GM23338 (cell line): ENCODE measurements around the gene TEX44. TPM values are rescaled to one million over a fixed set of nuclear protein-coding genes. Genes with fewer than 3 reads are reported as not detected.
A peak's percentile ranks its signal among the peaks of the same experiment; 100 is the strongest.

ENCODE experiments used
- ATAC-seq: fragments of 200-7000 bp; cut with Tn5 transposase; 3 replicates; pipeline ENCODE4 v1.9.1; 2020
- DNase-seq: peaks from one replicate; pipeline ENCODE4 v3.0.0-alpha.2; 2015; ENCODE audit warnings: low spot score
- H2AFZ ChIP-seq: fragments of 200-600 bp; sonication (generic); 2 replicates; pipeline ENCODE4 v1.8.0; 2016; ENCODE audit warnings: antibody characterized with exemption, mild to moderate bottlenecking, moderate library complexity
- H3F3A ChIP-seq: fragments of 200-600 bp; sonication (generic); replicated peaks from 2 replicates; pipeline ENCODE4 v1.8.0; 2017; ENCODE audit warnings: antibody characterized with exemption, mixed run types, low read depth
- H3K27ac ChIP-seq: fragments of 200-600 bp; sonication (generic); 2 replicates; pipeline ENCODE4 v1.6.1; 2016; ENCODE audit warnings: low read depth
- H3K27me3 ChIP-seq: fragments of 200-600 bp; sonication (generic); 2 replicates; pipeline ENCODE4 v1.8.0; 2016; ENCODE audit warnings: mild to moderate bottlenecking, mixed run types, moderate library complexity; ENCODE audit not compliant: insufficient read depth
- H3K36me3 ChIP-seq: fragments of 200-600 bp; sonication (generic); 2 replicates; pipeline ENCODE4 v1.8.0; 2016; ENCODE audit warnings: mild to moderate bottlenecking; ENCODE audit not compliant: insufficient read depth
- H3K4me1 ChIP-seq: fragments of 200-600 bp; sonication (generic); 2 replicates; pipeline ENCODE4 v1.8.0; 2016; ENCODE audit warnings: mild to moderate bottlenecking, moderate library complexity; ENCODE audit not compliant: insufficient read depth
- H3K4me2 ChIP-seq: fragments of 200-600 bp; sonication (generic); 2 replicates; pipeline ENCODE4 v1.7.1; 2017; ENCODE audit warnings: mixed run types
- H3K4me3 ChIP-seq: fragments of 200-600 bp; sonication (generic); 2 replicates; pipeline ENCODE4 v1.6.1; 2016; ENCODE audit warnings: mixed run types
- H3K79me2 ChIP-seq: fragments of 200-600 bp; sonication (generic); replicated peaks from 2 replicates; pipeline ENCODE4 v1.8.0; 2017; ENCODE audit warnings: mild to moderate bottlenecking; ENCODE audit not compliant: insufficient read depth
- H3K9me2 ChIP-seq: fragments of 200-600 bp; sonication (generic); 2 replicates; pipeline ENCODE4 v1.8.0; 2017; ENCODE audit not compliant: insufficient read depth
- H4K20me1 ChIP-seq: fragments of 200-600 bp; sonication (generic); replicated peaks from 2 replicates; pipeline ENCODE4 v1.8.0; 2017; ENCODE audit warnings: mild to moderate bottlenecking; ENCODE audit not compliant: insufficient read depth
- H3K27ac Mint-ChIP-seq: 2 replicates; pipeline ENCODE4 v1.8.0; 2020; ENCODE audit warnings: inconsistent platforms, mild to moderate bottlenecking, moderate library complexity, mixed read lengths
- H3K27me3 Mint-ChIP-seq: 3 replicates; pipeline ENCODE4 v1.8.0; 2022; ENCODE audit warnings: low read depth, mild to moderate bottlenecking, moderate library complexity, mixed read lengths, inconsistent platforms; ENCODE audit not compliant: insufficient read depth, poor library complexity
- H3K36me3 Mint-ChIP-seq: 3 replicates; pipeline ENCODE4 v1.8.0; 2021; ENCODE audit warnings: low read depth, mild to moderate bottlenecking, inconsistent platforms, moderate library complexity, mixed read lengths
- H3K4me1 Mint-ChIP-seq: 3 replicates; pipeline ENCODE4 v1.8.0; 2020; ENCODE audit warnings: mild to moderate bottlenecking, inconsistent platforms, mixed read lengths
- H3K4me3 Mint-ChIP-seq: 3 replicates; pipeline ENCODE4 v1.8.0; 2021; ENCODE audit warnings: moderate library complexity, mild to moderate bottlenecking, inconsistent platforms, mixed read lengths
- H3K9me3 Mint-ChIP-seq: 3 replicates; pipeline ENCODE4 v1.8.0; 2020; ENCODE audit warnings: moderate library complexity, mild to moderate bottlenecking, inconsistent platforms, mixed read lengths
- CREB1 ChIP-seq: fragments of 250-450 bp; sonication (Bioruptor Pico); IDR thresholded peaks from 2 replicates; pipeline ENCODE4 v1.5.0; 2020; ENCODE audit warnings: low read depth, mild to moderate bottlenecking, moderate library complexity
- EZH2 ChIP-seq: fragments of 200-600 bp; sonication (generic); IDR thresholded peaks from one replicate; pipeline ENCODE4 v1.8.0; 2017; ENCODE audit warnings: antibody characterized with exemption, mild to moderate bottlenecking, low read depth; ENCODE audit not compliant: unreplicated experiment
- NANOG ChIP-seq: IDR thresholded peaks from 2 replicates; pipeline ENCODE4 v1.6.1; 2016; ENCODE audit warnings: antibody characterized with exemption, borderline replicate concordance
- POLR2AphosphoS5 ChIP-seq: IDR thresholded peaks from 2 replicates; pipeline ENCODE4 v1.6.1; 2016; ENCODE audit warnings: antibody characterized with exemption, low read depth
- STAT1 ChIP-seq: IDR thresholded peaks from one replicate; pipeline ENCODE4 v1.6.1; 2016; ENCODE audit warnings: antibody characterized with exemption; ENCODE audit not compliant: unreplicated experiment
- ZNF114 ChIP-seq: fragments of 250-450 bp; sonication (Bioruptor Pico); IDR thresholded peaks from 2 replicates; pipeline ENCODE4 v1.5.0; 2020; ENCODE audit warnings: mild to moderate bottlenecking, moderate library complexity
- ZNF331 ChIP-seq: fragments of 250-450 bp; sonication (Bioruptor Pico); IDR thresholded peaks from 2 replicates; pipeline ENCODE4 v1.5.0; 2020; ENCODE audit warnings: low read depth, mild to moderate bottlenecking, moderate library complexity
- polyA plus RNA-seq: library from polyadenylated mRNA; unstranded; fragments of >200 nt; fragmentation: Nextera tagmentation; extraction: Ambion mirVana; gene quantifications from 2 replicates; pipeline ENCODE4 v1.2.1, GENCODE V29; 2016
- total RNA-seq: library from RNA; depleted of rRNA; stranded (reverse); fragments of >200 nt; shearing (Covaris generic); gene quantifications from 2 replicates; pipeline ENCODE4 v1.2.3, GENCODE V29; 2014
- TF ChIP-seq, protein P1 (sequence below): fragments of 250-450 bp; sonication (Bioruptor Pico); IDR thresholded peaks from 2 replicates; pipeline ENCODE4 v1.5.0; 2020; ENCODE audit warnings: mild to moderate bottlenecking, moderate library complexity
- TF ChIP-seq, protein P2 (sequence below): IDR thresholded peaks from 2 replicates; pipeline ENCODE4 v1.6.1; 2016; ENCODE audit warnings: antibody characterized with exemption
- TF ChIP-seq, protein P3 (sequence below), 2 experiments: fragments of 200-600 bp in 1 of 2; sonication (generic) in 1 of 2; conservative IDR thresholded peaks; 2 replicates each; pipeline versions ENCODE4 v1.5.1 to v1.6.1; 2016 to 2017; ENCODE audit warnings: antibody characterized with exemption in 2 of 2, low read depth in 2 of 2, mild to moderate bottlenecking in 2 of 2, moderate library complexity in 1 of 2

TEX44 gene
- total and polyA plus RNA-seq, 2 experiments from 2014 or later = not detected

DNA sequence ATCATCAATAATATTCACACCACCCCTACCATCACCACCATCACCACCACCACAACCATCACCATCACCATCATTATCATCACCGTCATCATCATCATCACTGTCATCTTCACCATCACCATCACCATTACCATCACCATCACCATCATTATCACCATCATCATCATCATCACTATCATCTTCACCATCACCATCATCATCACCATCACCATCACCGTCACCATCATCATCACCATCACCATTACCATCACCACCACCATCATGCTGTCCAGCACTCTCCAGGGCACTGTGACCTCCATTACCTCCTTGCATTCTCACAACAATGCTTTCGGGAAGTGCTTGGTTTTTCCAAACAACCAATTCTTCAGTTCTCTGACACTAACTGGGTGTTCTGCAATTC, 13.1 kb upstream of the TEX44 start:
- no peak for DNase-seq

DNA sequence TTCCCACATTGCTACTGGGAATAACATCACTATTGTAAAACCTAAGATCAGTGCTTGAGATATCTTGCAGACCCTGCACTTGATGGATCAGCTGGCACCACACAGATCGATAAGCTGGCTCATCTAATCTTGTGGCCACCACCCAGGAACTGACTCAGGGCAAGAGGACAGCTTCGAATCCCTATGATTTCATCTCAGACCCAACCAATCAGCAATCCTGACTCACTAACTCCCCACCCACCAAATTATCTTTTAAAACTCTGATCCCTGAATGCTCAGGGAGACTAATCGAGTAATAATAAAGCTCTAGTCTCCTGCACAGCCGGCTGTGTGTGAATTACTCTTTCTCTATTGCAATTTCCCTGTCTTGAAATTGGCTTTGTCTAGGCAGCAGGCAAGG, 11.3 kb upstream of the TEX44 start:
- Mint-ChIP-seq H3K9me3 (peaks cover 10% of the 10 kb centered on the region), H3K27me3 (peaks cover 10% of the 10 kb centered on the region), H3K4me1 (peaks cover 26% of the 10 kb centered on the region), H3K4me3 (no peak overlapping the region), H3K36me3 (peaks cover 8% of the 10 kb centered on the region), H3K27ac (no peak overlapping the region)
- no peak for DNase-seq
- Histone ChIP-seq H3K36me3 (no peaks in the 10 kb centered on the region), H3K4me2 (no peak overlapping the region), H3K4me3 (no peak overlapping the region), H2AFZ (peak overlapping the region; percentile 23; the same call in 1 of the 2 replicates), H3F3A (peaks cover 6% of the 10 kb centered on the region), H3K4me1 (peaks cover 15% of the 10 kb centered on the region), H3K27me3 (no peaks in the 10 kb centered on the region), H3K79me2 (no peaks in the 10 kb centered on the region), H3K9me2 (peaks cover 6% of the 10 kb centered on the region), H4K20me1 (no peaks in the 10 kb centered on the region), H3K27ac (peak overlapping the region; percentile 42; the same call in 1 of the 2 replicates)
- no peak for ATAC-seq
- TF ChIP-seq, protein P1, sequence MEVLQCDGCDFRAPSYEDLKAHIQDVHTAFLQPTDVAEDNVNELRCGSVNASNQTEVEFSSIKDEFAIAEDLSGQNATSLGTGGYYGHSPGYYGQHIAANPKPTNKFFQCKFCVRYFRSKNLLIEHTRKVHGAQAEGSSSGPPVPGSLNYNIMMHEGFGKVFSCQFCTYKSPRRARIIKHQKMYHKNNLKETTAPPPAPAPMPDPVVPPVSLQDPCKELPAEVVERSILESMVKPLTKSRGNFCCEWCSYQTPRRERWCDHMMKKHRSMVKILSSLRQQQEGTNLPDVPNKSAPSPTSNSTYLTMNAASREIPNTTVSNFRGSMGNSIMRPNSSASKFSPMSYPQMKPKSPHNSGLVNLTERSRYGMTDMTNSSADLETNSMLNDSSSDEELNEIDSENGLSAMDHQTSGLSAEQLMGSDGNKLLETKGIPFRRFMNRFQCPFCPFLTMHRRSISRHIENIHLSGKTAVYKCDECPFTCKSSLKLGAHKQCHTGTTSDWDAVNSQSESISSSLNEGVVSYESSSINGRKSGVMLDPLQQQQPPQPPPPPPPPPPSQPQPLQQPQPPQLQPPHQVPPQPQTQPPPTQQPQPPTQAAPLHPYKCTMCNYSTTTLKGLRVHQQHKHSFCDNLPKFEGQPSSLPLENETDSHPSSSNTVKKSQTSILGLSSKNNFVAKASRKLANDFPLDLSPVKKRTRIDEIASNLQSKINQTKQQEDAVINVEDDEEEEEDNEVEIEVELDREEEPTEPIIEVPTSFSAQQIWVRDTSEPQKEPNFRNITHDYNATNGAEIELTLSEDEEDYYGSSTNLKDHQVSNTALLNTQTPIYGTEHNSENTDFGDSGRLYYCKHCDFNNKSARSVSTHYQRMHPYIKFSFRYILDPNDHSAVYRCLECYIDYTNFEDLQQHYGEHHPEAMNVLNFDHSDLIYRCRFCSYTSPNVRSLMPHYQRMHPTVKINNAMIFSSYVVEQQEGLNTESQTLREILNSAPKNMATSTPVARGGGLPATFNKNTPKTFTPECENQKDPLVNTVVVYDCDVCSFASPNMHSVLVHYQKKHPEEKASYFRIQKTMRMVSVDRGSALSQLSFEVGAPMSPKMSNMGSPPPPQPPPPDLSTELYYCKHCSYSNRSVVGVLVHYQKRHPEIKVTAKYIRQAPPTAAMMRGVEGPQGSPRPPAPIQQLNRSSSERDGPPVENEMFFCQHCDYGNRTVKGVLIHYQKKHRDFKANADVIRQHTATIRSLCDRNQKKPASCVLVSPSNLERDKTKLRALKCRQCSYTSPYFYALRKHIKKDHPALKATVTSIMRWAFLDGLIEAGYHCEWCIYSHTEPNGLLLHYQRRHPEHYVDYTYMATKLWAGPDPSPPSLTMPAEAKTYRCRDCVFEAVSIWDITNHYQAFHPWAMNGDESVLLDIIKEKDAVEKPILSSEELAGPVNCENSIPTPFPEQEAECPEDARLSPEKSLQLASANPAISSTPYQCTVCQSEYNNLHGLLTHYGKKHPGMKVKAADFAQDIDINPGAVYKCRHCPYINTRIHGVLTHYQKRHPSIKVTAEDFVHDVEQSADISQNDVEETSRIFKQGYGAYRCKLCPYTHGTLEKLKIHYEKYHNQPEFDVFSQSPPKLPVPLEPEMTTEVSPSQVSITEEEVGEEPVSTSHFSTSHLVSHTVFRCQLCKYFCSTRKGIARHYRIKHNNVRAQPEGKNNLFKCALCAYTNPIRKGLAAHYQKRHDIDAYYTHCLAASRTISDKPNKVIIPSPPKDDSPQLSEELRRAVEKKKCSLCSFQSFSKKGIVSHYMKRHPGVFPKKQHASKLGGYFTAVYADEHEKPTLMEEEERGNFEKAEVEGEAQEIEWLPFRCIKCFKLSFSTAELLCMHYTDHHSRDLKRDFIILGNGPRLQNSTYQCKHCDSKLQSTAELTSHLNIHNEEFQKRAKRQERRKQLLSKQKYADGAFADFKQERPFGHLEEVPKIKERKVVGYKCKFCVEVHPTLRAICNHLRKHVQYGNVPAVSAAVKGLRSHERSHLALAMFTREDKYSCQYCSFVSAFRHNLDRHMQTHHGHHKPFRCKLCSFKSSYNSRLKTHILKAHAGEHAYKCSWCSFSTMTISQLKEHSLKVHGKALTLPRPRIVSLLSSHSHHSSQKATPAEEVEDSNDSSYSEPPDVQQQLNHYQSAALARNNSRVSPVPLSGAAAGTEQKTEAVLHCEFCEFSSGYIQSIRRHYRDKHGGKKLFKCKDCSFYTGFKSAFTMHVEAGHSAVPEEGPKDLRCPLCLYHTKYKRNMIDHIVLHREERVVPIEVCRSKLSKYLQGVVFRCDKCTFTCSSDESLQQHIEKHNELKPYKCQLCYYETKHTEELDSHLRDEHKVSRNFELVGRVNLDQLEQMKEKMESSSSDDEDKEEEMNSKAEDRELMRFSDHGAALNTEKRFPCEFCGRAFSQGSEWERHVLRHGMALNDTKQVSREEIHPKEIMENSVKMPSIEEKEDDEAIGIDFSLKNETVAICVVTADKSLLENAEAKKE = no peak
- TF ChIP-seq ZNF114 (no peak), POLR2AphosphoS5 (no peak), NANOG (no peak)
- TF ChIP-seq, protein P2, sequence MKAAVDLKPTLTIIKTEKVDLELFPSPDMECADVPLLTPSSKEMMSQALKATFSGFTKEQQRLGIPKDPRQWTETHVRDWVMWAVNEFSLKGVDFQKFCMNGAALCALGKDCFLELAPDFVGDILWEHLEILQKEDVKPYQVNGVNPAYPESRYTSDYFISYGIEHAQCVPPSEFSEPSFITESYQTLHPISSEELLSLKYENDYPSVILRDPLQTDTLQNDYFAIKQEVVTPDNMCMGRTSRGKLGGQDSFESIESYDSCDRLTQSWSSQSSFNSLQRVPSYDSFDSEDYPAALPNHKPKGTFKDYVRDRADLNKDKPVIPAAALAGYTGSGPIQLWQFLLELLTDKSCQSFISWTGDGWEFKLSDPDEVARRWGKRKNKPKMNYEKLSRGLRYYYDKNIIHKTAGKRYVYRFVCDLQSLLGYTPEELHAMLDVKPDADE = no peak

More for the DNA sequence above, 13.1 kb upstream of the TEX44 start:
- H3K4me3 ChIP-seq = no peak overlapping the region
- no peak overlapping the region for H3K27ac ChIP-seq
- H3K9me3 Mint-ChIP-seq = peaks cover 10% of the 10 kb centered on the region
- H3K9me2 ChIP-seq = peaks cover 6% of the 10 kb centered on the region
- no peaks in the 10 kb centered on the region for H3K36me3 ChIP-seq
- H3K4me2 ChIP-seq = no peak overlapping the region
- H3K27me3 ChIP-seq = no peaks in the 10 kb centered on the region
- no peaks in the 10 kb centered on the region for H3K79me2 ChIP-seq
- peaks cover 8% of the 10 kb centered on the region for H3K36me3 Mint-ChIP-seq
- ATAC-seq = no peak
- peaks cover 15% of the 10 kb centered on the region for H3F3A ChIP-seq
- H3K4me1 ChIP-seq = peaks cover 19% of the 10 kb centered on the region
- peaks cover 36% of the 10 kb centered on the region for H3K4me1 Mint-ChIP-seq
- H4K20me1 ChIP-seq = no peaks in the 10 kb centered on the region
- peaks cover 8% of the 10 kb centered on the region for H3K27me3 Mint-ChIP-seq
- no peak overlapping the region for H3K27ac Mint-ChIP-seq
- H2AFZ ChIP-seq = no peak overlapping the region
- no peak overlapping the region; the same call in 2 of the 3 replicates for H3K4me3 Mint-ChIP-seq
- TF ChIP-seq CREB1 (CRISPR knock-in tag) (no peak), STAT1 (no peak), EZH2 (no peak), ZNF331 (CRISPR knock-in tag) (no peak)
- TF ChIP-seq, protein P2 = no peak
- TF ChIP-seq, protein P3, sequence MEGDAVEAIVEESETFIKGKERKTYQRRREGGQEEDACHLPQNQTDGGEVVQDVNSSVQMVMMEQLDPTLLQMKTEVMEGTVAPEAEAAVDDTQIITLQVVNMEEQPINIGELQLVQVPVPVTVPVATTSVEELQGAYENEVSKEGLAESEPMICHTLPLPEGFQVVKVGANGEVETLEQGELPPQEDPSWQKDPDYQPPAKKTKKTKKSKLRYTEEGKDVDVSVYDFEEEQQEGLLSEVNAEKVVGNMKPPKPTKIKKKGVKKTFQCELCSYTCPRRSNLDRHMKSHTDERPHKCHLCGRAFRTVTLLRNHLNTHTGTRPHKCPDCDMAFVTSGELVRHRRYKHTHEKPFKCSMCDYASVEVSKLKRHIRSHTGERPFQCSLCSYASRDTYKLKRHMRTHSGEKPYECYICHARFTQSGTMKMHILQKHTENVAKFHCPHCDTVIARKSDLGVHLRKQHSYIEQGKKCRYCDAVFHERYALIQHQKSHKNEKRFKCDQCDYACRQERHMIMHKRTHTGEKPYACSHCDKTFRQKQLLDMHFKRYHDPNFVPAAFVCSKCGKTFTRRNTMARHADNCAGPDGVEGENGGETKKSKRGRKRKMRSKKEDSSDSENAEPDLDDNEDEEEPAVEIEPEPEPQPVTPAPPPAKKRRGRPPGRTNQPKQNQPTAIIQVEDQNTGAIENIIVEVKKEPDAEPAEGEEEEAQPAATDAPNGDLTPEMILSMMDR (conservative IDR thresholded peaks at IDR 0.05; ENCODE audit: low read depth in 2 of 2) = no peak
